ENCODE results near the gene B9D2.

B9D2 gene

DNA sequence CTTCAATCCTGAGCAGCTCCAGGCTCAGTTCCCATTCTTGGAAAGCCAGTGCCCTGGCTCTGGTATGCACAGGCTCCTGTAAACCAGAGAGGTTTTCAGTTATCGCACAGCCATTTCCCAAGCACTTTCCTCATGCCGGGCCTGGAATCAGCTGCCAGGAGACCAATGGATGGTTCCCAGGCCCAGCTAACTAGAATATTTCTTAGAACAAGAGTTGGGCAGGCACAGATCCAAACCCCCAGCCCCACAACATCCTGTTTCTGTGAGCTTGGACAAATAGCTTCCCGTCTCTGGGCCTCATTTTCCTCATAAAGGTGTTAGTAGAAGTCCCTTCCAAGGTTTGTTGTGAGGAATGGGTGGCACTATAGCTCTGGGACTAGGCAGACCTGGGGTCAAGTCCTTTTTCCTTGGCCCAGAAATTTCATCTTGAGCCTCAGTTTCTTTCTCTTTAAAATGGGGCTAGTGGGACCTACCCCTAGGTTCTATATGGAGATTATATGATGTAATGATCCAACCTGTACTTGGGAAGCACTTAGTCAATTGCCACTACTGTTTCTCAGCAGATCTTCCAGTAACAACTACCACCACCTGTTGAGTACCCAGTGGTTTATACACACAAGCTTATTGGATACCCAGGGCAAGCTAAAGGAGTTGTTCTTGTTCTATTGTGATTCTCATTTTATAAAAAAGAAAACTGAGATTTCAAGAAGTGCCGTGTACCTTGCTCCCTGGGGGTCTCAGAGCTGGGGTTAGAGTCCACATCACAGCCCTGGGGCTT, 59.1 kb downstream of the B9D2 start:
- in situ Hi-C loops (cut with HindIII; ENCODE audit: low sequenced_read_pairs), result no loop called here
- no peak overlapping the region for H3K4me3 ChIP-seq (ENCODE audit: low read depth, low read length)
- no peak for DNase-seq (ENCODE audit: low read depth)
- TF ChIP-seq, protein P1, sequence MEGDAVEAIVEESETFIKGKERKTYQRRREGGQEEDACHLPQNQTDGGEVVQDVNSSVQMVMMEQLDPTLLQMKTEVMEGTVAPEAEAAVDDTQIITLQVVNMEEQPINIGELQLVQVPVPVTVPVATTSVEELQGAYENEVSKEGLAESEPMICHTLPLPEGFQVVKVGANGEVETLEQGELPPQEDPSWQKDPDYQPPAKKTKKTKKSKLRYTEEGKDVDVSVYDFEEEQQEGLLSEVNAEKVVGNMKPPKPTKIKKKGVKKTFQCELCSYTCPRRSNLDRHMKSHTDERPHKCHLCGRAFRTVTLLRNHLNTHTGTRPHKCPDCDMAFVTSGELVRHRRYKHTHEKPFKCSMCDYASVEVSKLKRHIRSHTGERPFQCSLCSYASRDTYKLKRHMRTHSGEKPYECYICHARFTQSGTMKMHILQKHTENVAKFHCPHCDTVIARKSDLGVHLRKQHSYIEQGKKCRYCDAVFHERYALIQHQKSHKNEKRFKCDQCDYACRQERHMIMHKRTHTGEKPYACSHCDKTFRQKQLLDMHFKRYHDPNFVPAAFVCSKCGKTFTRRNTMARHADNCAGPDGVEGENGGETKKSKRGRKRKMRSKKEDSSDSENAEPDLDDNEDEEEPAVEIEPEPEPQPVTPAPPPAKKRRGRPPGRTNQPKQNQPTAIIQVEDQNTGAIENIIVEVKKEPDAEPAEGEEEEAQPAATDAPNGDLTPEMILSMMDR (IDR thresholded peaks at IDR 0.05; ENCODE audit: low read depth, low read length, missing control alignments), result no peak
